Heart left ventricle (tissue), 16 donors: ENCODE measurements around the gene HEBP2. TPM values are rescaled to one million over a fixed set of nuclear protein-coding genes. Genes with fewer than 3 reads are reported as not detected.

Source experiments
- ATAC-seq, 4 donors: fragments of 200-7000 bp; cut with Tn5 transposase; one replicate each; pipeline ENCODE4 v1.9.1; 2020 to 2022; ENCODE audit warnings: moderate library complexity in 4 of 4, mild to moderate bottlenecking in 3 of 4, moderate number of reproducible peaks in 1 of 4
- DNase-seq, 5 donors: peaks; one replicate each; pipeline ENCODE4 v3.0.0-alpha.2; 2020
- H3K27ac ChIP-seq, 12 donors: fragments of 200-600 bp; sonication (generic) in 4 of 12; one replicate each; pipeline versions ENCODE4 v1.5.0 to v1.8.0; 2016 to 2022; ENCODE audit warnings: mild to moderate bottlenecking in 2 of 12
- H3K27me3 ChIP-seq, 9 donors: fragments of 200-600 bp; sonication (generic) in 2 of 9; one replicate each; pipeline versions ENCODE4 v1.5.1 to v1.8.0; 2016 to 2022; ENCODE audit warnings: mild to moderate bottlenecking in 3 of 9
- H3K36me3 ChIP-seq, 9 donors: fragments of 200-600 bp; sonication (generic) in 2 of 9; one replicate each; pipeline versions ENCODE4 v1.5.0 to v1.8.0; 2018 to 2022; ENCODE audit warnings: mild to moderate bottlenecking in 2 of 9
- H3K4me1 ChIP-seq, 12 donors: fragments of 200-600 bp; sonication (generic) in 4 of 12; one replicate each; pipeline versions ENCODE4 v1.5.0 to v1.8.0; 2016 to 2022; ENCODE audit warnings: mild to moderate bottlenecking in 3 of 12
- H3K4me3 ChIP-seq, 12 donors: fragments of 200-600 bp; sonication (generic) in 4 of 12; one replicate each; pipeline versions ENCODE4 v1.5.0 to v1.8.0; 2017 to 2022; ENCODE audit warnings: mild to moderate bottlenecking in 9 of 12, moderate library complexity in 4 of 12
- H3K9me3 ChIP-seq, 12 donors: fragments of 200-600 bp; sonication (generic) in 4 of 12; one replicate each; pipeline versions ENCODE4 v1.5.0 to v1.8.0; 2016 to 2022; ENCODE audit warnings: mild to moderate bottlenecking in 1 of 12
- CTCF ChIP-seq, 12 donors: fragments of 200-600 bp; sonication (generic) in 4 of 12; IDR thresholded peaks; one replicate each; pipeline versions ENCODE4 v1.5.0 to v1.8.0; 2018 to 2022; ENCODE audit warnings: antibody characterized with exemption in 12 of 12, mild to moderate bottlenecking in 5 of 12
- POLR2A ChIP-seq, 2 donors: fragments of 450-650 bp; IDR thresholded peaks; one replicate each; pipeline ENCODE4 v1.6.1; 2017; ENCODE audit warnings: antibody characterized with exemption in 2 of 2, mild to moderate bottlenecking in 2 of 2, moderate library complexity in 2 of 2
- WGBS, 4 donors: extraction: QIAGEN DNeasy Blood & Tissue Kit in 2 of 4; methylation state at CpG; one replicate each; pipeline versions ENCODE4 v1.1.5 to v1.1.7; 2013 to 2018; 5-methylcytosine and 5-hydroxymethylcytosine counted together
- intact Hi-C, 10 donors: fragments of 100-400 bp; cut with DNase I; formaldehyde crosslinking; loops; one replicate each; pipeline versions ENCODE4 v1.11.1 to v1.14.2; 2022
- microRNA-seq, 4 donors: library from miRNA; unstranded; fragments of <30 nt; microRNA quantifications; one replicate each; pipeline versions ENCODE4 to v1.2.0, GENCODE V29; 2017 to 2020
- polyA plus RNA-seq, 2 donors: library from polyadenylated mRNA; stranded (reverse); fragments of 200-250 nt; gene quantifications; one replicate each; pipeline ENCODE4 v1.2.3, GENCODE V29; 2013
- total RNA-seq, 9 donors: library from RNA; depleted of rRNA in 2 of 9; stranded (reverse); fragments of >200 nt in 2 of 9; fragmentation: NEBNext Ultra II Directional in 3 of 9; extraction: Animal tissue kit (Norgen Biotek cat#: 25700) in 3 of 9; gene quantifications; one replicate each; pipeline versions ENCODE4 v1.1.0 to v1.2.4, GENCODE V29; 2016 to 2023
- donor health status: ischemic (EF 13 %, LVEDD 7.1; RV severe dilation, severe dysfunction).
- donor health status: healthy with polysubstance abuse.
- donor health status: DM: no; HTN: yes; CAD: no.
- donor health status: DM: no; HTN: no; CAD: no.
- donor health status: ischemic (EF 25% LVEDD 6.9; RV normal size, moderate dysfunction).
- donor health status: ischemic (EF 25% LVEDD 5.7; RV mildly dilated, moderate dysfunction).
- donor health status: healthy.
- donor health status: DM: yes; HTN: yes; CAD: no.
- donor health status: ischemic (EF 35%, LVEDD 5.7; RV mildly dilated, moderate dysfunction).
- donor health status: nonischemic (EF 11% LVEDD 7.7; RV severe dilation, severe dysfunction).
- donor health status: DM: yes; HTN: yes; CAD: no.
- donor health status: PGD.
- donor health status: ischemic (EF 29% LVEDD 5.4; RV normal size, mild dysfunction).
- donor health status: nonischemic (EF 23%, LVEDD 6.1; RV moderate dilation, normal function).

The HEBP2 gene
- total and polyA plus RNA-seq, 11 donors = 20.3 to 110 (median 90.2) TPM

GRCh38 chr6:138468320-138469015 is 64.4 kb downstream of the HEBP2 start:
- ATAC-seq (no peak), DNase-seq (no peak)
- Histone ChIP-seq H3K27ac (no peak overlapping the region), H3K4me1 (no peaks in the 10 kb centered on the region), H3K4me3 (no peak overlapping the region), H3K9me3 (no peaks in the 10 kb centered on the region), H3K27me3 (no peaks in the 10 kb centered on the region), H3K36me3 (peaks cover 0 to 74% (median 20%) of the 10 kb centered on the region in 9 donors)
- TF ChIP-seq CTCF (IDR thresholded peaks at IDR 0.05) (no peak), POLR2A (IDR thresholded peaks at IDR 0.05) (no peak)
- WGBS, 4 donors = 94 to 98% (median 96%) methylated on average over 9 of the region's 9 CpGs
- intact Hi-C loops = no loop called here

Small RNAs within 50 kb of the gene (microRNA-seq; reads per million reads assigned to microRNA genes)
- gene MIR3145 = 1.7 to 8.5 (median 6.0) reads per million in 4 donors

Other genes starting within 250 kb of the HEBP2 start
- gene ARFGEF3, start 242.3 kb upstream of the HEBP2 start, total RNA-seq = 10 to 100 TPM in 1 of 9 donors, 1 to 10 TPM in 8; 1.0 to 11.9 (median 2.8) TPM
- under 1 TPM; 0.58 to 0.65 TPM for gene ARFGEF3, start 242.3 kb upstream of the HEBP2 start, polyA plus RNA-seq
- gene PBOV1, start 185.7 kb upstream of the HEBP2 start, total RNA-seq = not detected
- not detected for gene PBOV1, start 185.7 kb upstream of the HEBP2 start, polyA plus RNA-seq
- not detected for gene SMIM28, start 26.3 kb upstream of the HEBP2 start, total RNA-seq
- not detected for gene SMIM28, start 26.3 kb upstream of the HEBP2 start, polyA plus RNA-seq
- gene NHSL1, start 95.3 kb downstream of the HEBP2 start, total RNA-seq = 100 to 1,000 TPM in 1 of 9 donors, 10 to 100 TPM in 8; 35.6 to 103 (median 51.7) TPM
- gene NHSL1, start 95.3 kb downstream of the HEBP2 start, polyA plus RNA-seq = 10 to 100 TPM; 13.9 to 17.3 TPM